Measurements from ENCODE around the gene ZNF799.

GRCh38 chr19:12346896-12347295 is 54.2 kb downstream of the ZNF799 start:
- TF ChIP-seq CTCF (IDR thresholded peaks at IDR 0.05; ENCODE audit: low read depth, low read length) (peak; percentile 59), EZH2phosphoT487 (IDR thresholded peaks at IDR 0.05; ENCODE audit: low read depth) (no peak)
